GM12891 (cell line): ENCODE results near the gene CPLX3.
A peak's percentile ranks its signal among the peaks of the same experiment; 100 is the strongest.

Source experiments
- DNase-seq: peaks from one replicate; pipeline ENCODE4 v3.0.0; 2011; ENCODE audit warnings: low spot score; ENCODE audit not compliant: insufficient read length
- FAIRE-seq: peaks from 2 replicates; lab custom pipeline; 2011; peaks lifted over from hg19 to GRCh38; lab: Jason Lieb, UNC
- PAX5 ChIP-seq: IDR thresholded peaks from 2 replicates; pipeline ENCODE4 v1.6.1; 2011; ENCODE audit warnings: low read length, moderate library complexity, mild to moderate bottlenecking; ENCODE audit not compliant: insufficient read depth, severe bottlenecking
- POLR2A ChIP-seq: IDR thresholded peaks from 2 replicates; pipeline ENCODE4 v1.6.1; 2011; ENCODE audit warnings: low read depth, low read length, control low read depth
- POLR2AphosphoS5 ChIP-seq: IDR thresholded peaks from 2 replicates; pipeline ENCODE4 v1.6.1; 2011; ENCODE audit warnings: low read depth, low read length, control low read depth
- POU2F2 ChIP-seq: IDR thresholded peaks from 2 replicates; pipeline ENCODE4 v1.6.1; 2011; ENCODE audit warnings: low read depth, mild to moderate bottlenecking, control low read depth, low read length, moderate library complexity
- SPI1 ChIP-seq: IDR thresholded peaks from 2 replicates; pipeline ENCODE4 v1.6.1; 2011; ENCODE audit warnings: low read depth, low read length, control low read depth
- TAF1 ChIP-seq: IDR thresholded peaks from 2 replicates; pipeline ENCODE4 v1.6.1; 2011; ENCODE audit warnings: low read depth, low read length, control low read depth

The CPLX3 gene

DNA sequence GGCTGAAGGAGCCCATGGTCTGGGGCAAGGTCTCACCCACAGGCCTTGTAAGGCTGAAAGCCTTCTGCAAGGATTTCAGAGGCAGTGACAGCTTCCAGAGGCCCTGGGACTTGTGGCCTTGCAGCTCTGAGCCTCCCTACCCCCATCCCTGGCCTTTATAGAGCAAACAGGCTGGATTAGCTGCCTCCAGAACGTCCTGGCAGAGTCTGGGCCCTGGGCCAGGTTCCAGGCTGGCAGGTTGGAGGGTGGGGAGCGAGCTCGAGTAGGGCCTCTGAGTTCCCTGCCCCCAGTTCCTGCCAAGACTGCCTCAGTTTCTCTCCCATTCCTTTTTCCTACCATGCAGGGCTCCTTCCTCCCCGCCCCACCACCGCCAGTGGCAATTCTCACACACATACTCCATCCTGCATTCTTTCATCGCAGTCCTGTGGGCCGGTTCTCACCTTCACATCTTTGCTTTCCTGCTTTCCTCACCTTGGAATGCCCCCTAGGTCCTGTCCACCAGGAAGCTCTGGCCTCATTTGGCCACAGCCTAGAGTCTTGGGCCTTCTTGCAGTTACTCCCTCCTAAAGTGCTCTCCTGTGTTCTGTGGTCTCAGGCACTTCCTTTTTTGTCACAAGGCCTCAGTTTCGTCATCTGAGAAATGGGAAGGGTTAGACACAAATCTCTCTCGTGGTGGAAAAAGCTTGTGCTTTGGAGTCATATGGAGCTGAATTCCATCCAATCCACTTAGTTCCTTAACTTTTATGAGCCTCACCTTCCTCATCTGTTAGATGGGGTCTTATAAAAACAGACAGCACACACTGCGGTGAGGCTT is 11.1 kb upstream of the CPLX3 start:
- no peak for DNase-seq
- peak; percentile 45 for FAIRE-seq
- TF ChIP-seq PAX5 (no peak), SPI1 (peak; percentile 74)

DNA sequence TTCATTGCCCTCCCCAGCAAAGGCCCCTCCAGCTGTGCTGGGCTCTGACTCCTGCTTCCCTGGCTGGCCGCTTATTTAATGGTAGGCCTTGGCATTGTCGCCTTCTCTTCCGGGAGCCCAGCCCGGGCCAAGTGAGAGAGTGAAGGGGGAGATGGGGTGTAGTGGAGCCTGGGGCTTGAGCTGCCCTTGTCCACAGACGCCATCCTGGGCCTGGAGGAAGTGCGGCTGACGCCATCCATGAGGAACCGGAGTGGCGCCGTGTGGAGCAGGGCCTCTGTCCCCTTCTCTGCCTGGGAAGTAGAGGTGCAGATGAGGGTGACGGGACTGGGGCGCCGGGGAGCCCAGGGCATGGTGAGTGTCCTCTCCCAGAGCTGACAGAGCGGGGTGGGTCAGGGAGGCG is 10.5 kb upstream of the CPLX3 start:
- FAIRE-seq (no peak), DNase-seq (no peak)
- TF ChIP-seq PAX5, result no peak

DNA sequence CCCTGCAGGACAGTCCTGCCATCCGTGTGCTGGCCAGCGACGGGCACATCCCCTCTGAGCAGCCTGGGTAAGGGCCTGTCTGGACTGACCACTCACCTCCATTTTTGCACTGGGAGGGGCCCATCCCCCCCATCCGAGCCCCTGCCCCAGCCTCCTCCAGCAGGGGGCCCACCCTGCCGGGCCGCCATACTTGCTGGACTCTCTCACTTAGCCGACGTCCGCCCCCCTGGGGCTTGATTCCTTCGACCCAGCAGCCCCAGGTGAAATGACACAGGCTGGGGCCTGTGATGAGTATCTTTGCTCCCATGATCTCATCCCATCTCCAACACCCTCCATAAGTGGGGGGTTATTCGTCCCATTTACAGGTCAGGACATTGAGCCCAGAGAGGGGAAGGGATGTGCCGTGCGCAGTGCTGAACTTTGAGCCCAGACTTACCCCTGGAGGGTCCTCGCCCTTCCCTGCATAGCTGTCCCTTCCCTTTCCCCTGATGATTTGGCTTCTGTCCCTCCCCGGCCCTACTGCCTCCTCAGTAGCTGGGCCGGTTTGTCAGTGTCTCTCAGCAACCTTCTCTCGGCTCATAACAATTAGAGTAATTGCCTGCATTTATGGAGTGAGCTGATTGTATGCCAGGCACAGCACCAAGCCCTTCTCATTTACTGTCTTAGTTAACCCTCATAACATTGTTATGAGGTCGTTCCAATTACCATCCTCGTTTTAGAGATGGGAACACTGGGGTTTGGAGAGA is 9.6 kb upstream of the CPLX3 start:
- FAIRE-seq, result no peak
- TF ChIP-seq POU2F2 (no peak), TAF1 (no peak), POLR2AphosphoS5 (no peak), POLR2A (no peak), PAX5 (no peak), SPI1 (no peak)
- DNase-seq, result no peak

DNA sequence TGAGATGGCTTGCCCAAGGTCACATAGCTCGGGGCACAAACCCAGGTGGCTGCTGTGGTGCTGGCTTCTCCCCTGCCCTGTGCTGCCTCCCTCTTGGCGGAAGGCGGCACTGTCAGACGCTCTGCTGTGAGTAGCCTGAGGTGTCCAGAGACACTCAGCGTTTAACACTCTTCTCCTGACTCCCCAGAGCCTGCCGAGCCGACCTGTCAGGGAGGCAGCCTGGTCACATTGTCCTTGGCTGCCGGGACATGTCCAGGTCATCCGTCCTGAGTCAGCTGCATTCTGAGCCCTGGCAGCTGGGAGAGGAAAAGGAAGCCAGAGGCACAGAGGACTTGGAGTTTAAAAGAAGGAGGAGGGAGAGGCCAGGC is 9.1 kb upstream of the CPLX3 start:
- FAIRE-seq (no peak), DNase-seq (no peak)
- no peak for TF ChIP-seq POLR2AphosphoS5
- no peak for TF ChIP-seq POU2F2
- no peak for TF ChIP-seq TAF1
- no peak for TF ChIP-seq PAX5
- no peak for TF ChIP-seq POLR2A
- no peak for TF ChIP-seq SPI1

DNA sequence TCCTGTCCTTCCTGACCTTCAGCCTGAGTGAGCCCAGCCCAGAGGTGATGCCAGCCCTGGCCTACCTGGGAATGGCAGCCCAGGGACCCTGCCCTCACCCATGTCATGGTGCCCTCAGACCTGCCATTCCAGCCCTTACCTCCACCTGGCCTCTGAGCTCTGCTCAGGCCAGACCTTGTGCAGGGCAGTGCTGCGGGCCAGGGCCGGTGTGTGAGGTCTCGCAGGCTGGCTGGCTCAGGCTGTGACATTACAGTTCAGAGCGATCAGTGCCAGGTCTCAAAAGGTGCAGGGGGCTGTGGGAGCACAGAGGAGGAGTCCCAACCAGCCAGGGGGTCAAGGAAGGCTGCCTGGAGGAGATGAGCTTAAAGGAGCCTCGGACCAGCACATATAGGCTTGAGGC is 6.4 kb upstream of the CPLX3 start:
- DNase-seq (no peak), FAIRE-seq (no peak)
- no peak for TF ChIP-seq POLR2A
- no peak for TF ChIP-seq PAX5
- no peak for TF ChIP-seq SPI1
- no peak for TF ChIP-seq POLR2AphosphoS5
- no peak for TF ChIP-seq POU2F2
- TF ChIP-seq TAF1, result no peak

DNA sequence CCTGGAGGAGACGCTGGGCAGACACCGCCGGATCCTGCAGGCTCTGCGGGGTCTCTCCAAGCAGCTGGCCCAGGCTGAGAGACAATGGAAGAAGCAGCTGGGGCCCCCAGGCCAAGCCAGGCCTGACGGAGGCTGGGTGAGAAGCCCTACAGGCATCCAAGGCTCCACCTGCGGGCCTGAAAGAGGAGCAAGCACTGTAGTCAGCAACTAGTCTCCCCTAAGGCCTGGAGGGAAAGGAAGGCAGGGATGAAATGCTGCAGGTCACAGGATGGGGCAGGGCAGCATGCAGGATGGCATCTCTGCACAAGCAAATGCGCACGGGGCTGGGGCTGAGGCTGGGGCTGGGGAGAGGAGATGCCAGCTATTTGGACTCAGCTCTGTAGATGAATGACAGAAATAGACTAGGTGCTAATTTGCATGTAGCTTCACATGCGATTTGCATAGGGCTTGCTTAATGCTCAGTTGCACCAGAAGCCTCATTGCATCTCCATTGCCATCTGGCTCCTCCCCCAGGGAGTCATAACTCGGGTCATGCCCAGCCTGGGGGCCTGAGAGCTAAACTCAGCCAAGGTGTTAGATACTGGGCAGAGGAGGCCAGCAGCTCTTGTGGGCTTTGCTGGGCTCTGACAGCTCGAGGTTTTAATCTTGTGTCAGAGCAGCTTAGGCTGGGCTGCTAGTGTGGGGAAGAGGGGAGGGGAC is 5.2 kb upstream of the CPLX3 start:
- FAIRE-seq (peak; percentile 97), DNase-seq (peak; percentile 76)
- TF ChIP-seq SPI1, result no peak
- no peak for TF ChIP-seq POLR2A
- peak; percentile 96 for TF ChIP-seq POU2F2

DNA sequence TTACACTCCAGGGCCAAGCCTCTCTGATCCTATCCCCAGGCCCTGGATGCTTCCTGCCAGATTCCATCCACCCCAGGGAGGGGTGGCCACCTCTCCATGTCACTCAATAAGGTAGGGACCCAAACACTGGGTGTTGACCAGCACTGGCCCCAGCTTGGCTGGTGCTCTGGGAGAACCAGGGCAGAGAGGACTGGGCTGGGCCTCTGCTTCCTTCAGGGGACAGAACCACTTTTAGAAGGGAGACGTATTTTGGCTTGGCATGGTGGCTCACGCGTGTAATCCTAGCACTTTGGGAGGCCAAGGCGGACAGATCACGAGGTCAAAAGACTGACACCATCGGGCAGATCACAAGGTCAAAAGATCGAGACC is 4.7 kb upstream of the CPLX3 start:
- TF ChIP-seq POLR2AphosphoS5 (no peak), PAX5 (no peak), SPI1 (no peak), POU2F2 (no peak), POLR2A (no peak), TAF1 (no peak)
- DNase-seq (no peak), FAIRE-seq (peak; percentile 38)

DNA sequence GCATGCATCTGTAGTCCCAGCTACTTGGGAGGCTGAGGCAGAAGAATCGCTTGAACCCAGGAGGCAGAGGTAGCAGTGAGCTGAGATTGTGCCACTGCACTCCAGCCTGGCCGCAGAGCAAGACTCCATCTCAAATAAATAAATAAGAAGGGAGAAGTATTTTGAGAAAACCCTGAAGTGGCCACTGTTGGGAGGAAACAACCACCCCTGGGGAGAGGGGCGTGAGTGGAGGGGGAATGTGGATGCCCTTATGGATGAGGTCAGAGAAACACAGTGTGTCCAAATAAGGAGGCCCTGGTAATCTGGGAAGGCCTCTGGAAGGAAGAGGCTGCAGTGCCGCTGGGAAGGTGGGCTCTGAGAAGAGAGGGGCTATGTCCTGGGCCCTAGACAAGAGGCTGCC is 4.2 kb upstream of the CPLX3 start:
- FAIRE-seq, result no peak
- no peak for DNase-seq
- no peak for TF ChIP-seq PAX5
- no peak for TF ChIP-seq POLR2A
- no peak for TF ChIP-seq POU2F2
- no peak for TF ChIP-seq SPI1
- TF ChIP-seq TAF1, result no peak
- no peak for TF ChIP-seq POLR2AphosphoS5

DNA sequence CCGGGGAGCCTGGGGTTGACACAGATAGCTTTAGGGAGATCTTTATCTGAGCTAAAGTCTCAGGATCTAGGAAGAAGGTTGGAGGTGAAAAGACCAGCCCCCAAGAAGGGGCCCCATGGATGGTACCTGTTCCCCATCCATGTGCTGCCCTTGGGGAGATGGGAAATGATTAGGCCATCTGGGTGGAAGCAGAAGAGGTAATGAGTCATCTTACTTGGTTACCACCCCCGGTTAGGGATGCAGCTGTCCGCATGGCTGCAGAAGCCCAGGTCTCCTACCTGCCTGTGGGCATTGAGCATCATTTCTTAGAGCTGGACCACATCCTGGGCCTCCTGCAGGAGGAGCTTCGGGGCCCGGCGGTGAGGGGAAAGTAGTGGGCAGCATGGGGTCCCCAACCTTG is 3.1 kb upstream of the CPLX3 start:
- no peak for FAIRE-seq
- no peak for DNase-seq
- TF ChIP-seq PAX5, result no peak
- TF ChIP-seq POLR2A, result no peak
- TF ChIP-seq POLR2AphosphoS5, result no peak
- no peak for TF ChIP-seq SPI1

DNA sequence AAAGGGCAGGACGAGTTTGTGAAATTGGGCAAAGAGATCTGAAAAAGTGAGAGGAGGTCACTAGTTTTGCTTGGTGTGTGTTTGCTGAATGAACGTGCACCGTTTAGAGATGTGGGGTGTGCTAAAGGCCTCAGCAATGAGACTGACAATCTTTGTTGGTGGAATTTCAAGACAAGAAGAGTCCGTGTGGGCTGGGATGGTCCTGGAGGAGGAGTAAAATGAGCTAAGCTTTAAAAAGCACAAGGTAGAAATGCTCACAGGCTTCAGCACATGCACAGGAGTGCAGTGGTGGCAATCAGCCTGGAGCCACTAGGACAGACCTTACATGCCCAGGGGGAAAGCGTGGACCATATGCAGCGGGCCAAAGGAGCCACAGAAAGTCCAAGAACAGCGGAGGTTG is 1.5 kb upstream of the CPLX3 start:
- DNase-seq, result no peak
- FAIRE-seq, result no peak
- TF ChIP-seq SPI1 (no peak), TAF1 (no peak), PAX5 (no peak), POLR2A (no peak), POU2F2 (no peak), POLR2AphosphoS5 (no peak)
